ENCODE results near the gene ZMIZ1.

The ZMIZ1 gene

DNA sequence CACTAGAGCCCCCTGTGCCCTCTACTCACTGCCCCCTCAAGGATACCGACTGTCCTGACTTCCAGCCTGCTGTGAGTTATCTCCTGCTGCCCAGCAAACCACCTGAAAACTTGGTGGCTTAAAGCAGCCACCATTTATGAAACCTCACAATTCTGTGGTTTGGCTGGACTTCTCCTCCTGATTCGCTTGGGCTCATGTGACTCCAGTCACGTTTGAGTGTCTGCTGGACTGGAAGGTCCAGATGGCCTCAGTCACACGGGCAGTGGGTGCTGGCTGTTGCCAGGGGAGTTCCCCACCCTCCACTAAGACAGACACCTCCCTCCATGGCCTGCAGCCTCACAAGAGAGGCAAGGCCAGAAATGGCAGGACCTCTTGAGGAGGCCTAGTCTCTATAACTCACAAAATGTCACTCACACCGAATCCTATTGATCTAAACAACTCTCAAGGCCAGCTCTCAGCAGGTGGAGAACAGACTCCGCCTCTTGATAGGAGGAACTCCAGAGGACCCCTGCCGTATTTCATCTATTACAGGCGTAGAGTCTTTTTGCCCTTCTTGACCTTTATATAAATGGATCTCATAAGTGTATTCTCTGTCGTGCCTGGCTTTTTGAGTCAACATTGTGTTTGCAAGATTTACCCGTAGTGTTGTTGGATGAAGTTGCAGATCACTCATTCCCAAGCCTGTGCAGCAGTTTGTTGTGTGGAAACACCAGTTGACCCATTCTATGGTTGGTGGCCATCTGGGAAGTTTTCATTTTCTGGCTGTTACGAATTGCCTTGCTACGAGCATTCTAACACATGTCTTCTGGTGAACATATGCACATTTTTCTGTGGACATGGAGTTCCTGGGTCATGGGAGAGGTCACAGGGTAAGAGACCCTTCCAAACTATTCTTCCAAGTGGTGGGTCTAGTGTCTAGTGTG, 48.3 kb downstream of the ZMIZ1 start:
- no peak for DNase-seq (ENCODE audit: low spot score)

DNA sequence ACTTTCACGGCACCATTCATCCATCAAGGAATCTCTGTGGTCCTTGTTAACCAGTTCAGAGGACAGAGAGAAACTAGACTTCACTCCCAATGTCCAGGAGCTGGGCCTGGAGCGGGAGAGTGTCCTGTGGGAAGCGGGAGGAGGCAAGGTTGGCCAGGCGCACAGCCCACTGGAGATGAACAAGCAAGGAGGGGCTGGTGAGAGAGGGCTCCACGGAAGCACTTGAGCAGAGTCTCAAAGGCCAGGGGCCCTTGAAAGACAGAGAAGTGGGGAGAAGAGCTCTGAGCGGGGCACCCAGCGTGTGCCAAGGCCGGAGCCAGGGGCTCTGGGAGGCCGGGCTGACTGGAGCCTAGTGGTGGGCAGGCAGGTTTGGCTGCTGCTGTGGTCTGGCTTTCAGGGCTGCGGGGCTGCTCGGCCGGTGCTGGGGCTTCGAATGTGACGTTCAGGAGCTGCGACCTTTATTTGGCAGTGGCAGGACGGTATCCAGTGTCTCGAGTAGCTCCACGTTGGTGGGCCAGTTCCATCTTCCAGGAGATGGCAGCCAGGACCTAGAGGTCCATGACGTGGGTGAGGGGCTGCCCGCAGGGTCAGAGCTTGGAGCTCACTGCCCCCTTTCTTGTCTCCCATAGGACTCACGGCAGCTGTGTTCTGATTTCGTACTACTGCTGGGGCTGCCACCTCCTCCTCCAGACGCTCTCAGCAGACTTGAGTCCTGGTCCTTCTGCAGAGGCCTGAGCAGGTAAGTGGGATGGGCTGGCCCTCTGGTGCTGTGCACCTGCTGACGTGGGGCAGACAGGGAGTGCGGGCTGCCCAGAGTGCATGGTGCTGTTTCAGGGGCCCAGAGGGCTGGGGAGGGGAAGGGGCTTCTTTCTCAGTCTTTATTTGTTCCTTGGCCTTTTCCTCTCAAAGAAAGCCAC, 49.8 kb downstream of the ZMIZ1 start:
- DNase-seq (ENCODE audit: low spot score), result no peak

DNA sequence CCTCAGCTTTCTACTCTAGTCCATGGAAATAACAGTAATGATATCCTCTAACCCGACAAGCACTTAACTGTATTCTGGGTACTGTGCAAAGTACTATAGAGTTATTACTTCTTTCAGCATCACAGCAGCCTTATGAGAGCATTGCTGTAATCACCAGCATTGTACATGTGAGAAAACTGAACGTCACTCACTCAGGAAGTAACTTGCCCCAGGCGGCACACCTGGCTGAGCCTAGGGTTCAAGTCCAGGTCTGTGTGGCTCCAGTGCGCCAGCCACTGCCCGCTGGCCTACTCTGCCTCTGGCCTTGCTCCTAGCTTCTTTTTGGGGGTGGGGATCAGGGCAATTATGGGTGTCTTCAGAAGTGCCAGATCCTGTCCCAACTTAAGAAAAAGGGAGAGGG, 50.5 kb downstream of the ZMIZ1 start:
- no peak for DNase-seq (ENCODE audit: low spot score)

DNA sequence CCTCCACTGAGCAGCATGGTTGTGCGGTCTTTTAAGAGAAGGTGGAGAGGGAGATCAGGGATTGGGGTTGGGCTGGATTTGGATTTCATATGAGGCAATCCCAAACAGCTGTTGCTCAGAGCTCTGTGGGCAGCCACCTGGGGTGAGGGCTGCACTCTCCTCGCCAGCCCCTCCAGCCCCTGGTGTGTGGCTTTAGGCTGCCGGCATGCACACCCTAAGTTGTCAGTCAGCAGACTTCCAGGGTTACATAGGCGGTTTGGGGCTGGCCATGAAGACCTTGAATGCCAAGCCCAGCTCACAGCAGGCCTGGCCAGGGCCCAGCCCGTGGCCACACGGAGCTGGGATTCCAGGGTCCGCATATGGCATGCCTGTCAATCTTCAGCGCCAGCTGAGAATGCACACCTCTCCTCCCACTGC, 54.8 kb downstream of the ZMIZ1 start:
- no peak for DNase-seq (ENCODE audit: low spot score)

DNA sequence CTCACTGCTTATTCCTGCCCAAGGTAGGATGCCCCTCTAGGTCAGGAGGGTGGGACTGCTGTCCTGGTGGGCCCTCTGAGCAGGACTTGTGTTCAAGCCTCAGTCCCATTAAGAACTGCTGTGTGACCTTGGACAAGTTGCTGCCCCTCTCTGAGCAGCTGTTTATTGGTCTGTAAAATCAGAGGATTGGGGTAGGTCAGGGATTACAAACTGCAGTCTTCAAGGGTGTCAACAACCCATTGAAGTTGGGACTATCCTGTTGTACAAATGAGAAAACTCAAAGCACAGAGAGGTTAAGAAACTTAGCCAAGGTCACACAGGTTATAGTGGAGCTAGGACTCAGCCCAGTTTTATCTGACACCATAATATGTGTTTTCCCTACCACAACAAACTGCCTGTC, 55.3 kb downstream of the ZMIZ1 start:
- DNase-seq (ENCODE audit: low spot score), result no peak

DNA sequence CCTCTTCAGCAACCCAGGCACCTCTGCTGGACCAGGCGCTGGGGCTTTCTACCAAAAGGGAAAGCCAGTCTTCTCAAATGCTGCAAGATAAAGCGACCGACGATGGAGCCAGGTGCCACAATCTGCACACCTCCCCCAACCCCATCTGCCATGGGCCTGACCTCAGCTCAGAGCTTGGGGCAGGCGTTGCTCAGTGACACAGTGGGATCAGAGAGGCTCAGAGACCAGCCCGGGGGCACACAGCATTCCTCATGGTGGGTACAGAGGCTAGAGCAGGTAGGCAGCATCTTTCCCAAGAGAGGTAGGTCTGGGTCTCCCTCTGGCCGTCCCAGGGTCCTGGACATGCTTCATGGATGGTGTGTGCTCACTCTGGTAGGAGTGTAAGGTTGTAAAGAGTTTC, 56.3 kb downstream of the ZMIZ1 start:
- DNase-seq (ENCODE audit: low spot score), result no peak

DNA sequence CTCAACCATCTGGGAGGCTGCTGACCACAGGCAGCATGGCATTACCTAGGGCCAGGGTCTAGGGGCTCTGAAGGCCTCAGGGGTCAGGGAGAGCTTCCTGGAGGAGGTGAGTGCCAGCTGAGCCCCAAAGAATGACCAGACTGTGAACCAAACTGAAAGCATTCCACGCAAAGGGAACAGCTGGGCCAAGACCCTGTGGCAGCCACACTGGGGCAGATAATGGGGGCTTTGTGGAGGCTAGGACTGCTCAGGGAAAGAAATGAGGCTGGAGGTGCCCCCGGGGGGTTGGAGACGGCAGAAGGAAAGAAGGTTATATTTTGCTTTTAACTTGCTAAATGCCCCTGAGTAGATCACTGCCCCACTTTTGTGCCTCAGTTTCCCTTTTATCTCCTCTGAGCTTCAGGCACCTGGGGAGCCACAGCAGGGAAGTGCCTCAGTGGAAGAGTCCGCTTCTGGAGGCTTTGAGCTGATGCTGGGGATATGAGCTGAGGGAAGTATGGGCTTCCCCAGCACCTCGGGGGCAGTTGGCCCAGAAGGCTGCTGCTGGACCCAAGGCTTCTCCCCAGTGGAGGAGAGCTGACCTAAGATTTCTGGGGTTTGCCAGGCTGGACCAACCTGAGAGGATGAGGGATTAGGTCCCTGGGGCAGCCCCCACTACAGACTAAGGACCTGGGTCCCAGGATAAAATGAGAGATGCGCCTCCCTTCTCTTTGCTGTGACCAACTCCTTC, 57.8 kb downstream of the ZMIZ1 start:
- no peak for DNase-seq (ENCODE audit: low spot score)

DNA sequence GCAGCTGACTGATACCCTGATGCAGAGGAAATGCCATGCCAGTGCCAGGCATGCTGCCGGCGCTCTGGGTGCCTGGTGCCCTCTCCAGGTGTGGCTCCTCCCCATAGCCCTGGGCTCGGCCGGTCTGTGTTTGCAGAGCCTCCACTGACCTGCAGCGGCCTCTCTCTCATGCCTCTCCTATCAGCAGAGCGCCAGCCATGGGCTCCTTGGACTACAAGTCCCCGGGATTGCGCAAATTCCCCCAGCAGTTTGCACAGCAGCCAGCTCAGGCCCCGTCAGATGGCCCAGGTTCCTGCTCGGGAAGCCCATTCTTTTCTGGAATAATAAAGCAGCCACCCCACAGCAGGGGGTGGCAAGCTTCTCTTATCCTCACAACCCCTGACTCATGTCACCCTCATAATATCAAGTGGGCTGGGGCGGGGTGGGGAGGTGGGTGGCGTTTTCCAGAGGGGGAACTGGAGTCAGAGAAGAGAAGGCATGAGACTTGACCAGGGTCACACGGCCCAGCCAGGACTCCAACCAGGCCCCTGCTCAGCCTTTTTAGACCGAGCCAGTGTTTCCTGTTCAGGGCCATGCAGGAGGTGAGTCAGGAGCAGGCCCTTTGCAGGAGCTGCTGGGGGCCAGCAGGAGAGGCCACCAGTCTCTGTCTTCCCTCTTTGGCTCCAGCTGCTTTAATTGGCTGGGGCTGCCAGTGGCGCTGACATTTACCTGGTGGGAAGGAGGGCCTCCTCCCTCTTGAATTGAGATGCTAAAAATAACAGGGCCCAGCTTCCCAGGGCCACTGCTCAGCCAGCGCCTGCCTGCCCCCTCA, 58.6 kb downstream of the ZMIZ1 start:
- peak; percentile 56 for DNase-seq (ENCODE audit: low spot score)

DNA sequence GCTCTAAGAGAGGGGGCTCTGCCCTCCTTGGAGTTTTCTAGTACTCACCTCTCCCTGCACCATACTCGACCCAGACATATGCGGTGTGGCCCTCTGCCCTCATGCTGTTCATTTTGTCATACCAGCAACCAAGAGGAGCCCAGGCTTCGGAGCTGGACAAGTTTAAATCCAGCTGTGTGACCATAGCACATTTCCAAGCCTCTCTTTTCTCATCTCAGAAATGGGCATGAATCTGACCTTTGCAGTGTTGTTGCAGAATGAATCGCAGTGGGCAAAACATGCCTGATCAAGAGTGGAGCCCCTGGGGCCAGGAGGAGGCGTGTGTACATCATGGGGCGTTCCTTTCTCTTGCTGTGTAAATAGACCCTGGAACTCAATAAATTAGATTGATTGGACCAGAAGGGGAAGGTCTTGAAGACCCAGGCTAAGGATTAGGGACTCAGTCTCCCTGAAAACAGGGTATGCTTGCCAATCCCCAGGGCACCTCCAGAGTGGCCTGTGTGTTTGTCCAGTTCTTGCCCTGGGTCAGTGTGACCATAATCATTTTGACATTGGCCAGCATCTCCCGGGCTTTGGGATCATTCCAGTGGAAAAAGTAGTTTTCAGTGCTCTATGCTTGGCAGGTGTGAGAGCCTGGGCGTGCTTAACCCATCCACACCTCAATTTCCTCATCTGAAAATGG, 59.6 kb downstream of the ZMIZ1 start:
- no peak for DNase-seq (ENCODE audit: low spot score)

DNA sequence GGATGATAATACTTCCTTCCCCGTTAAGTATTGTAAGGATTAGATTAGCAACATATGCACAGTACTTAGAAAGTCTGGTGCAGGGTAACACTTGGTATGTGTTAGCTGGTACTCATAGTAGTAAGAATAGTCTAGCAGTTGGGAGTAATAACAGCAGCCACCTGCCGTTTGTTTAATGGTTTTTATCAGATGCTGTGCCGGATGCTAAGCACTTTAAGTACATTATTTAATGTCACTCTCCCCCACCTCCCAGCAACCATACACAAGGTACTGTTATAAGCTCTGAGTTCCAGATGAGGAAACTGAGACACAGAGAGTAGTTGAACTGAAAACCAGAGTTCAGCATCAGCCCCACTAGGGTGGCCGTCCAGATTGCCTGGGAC, 60.1 kb downstream of the ZMIZ1 start:
- no peak for DNase-seq (ENCODE audit: low spot score)

DNA sequence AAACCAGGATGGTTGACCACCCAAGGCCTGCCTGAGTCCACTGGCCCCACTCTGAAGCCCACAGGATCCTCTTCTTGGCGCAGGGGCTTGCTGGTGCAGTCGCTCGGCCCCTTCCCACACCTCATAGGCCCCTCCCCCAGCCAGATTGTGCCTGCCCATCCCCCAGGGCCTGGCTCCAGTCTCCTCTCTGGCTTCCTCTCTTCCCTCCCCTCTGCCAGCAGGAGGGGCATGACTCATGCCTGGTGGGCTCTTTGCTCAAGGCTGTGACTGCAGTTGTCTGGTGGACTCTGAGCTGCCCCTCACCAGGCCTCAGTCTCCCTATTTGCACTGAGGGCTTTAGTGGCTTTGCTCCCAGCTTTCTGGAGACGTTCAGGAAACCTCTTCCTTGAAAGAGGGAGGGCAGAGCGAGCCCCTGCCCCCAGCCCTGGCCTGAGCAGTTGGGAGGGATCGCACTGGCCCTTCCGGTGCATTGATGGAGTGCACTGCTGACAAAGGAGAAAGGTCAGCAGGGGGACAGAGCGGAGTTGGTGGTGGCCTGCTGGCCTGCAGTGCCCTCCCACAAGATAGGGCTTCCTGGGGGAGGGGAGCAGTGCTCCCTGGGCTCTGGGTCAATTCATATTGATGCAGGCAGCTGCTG, 60.7 kb downstream of the ZMIZ1 start:
- no peak for DNase-seq (ENCODE audit: low spot score)

DNA sequence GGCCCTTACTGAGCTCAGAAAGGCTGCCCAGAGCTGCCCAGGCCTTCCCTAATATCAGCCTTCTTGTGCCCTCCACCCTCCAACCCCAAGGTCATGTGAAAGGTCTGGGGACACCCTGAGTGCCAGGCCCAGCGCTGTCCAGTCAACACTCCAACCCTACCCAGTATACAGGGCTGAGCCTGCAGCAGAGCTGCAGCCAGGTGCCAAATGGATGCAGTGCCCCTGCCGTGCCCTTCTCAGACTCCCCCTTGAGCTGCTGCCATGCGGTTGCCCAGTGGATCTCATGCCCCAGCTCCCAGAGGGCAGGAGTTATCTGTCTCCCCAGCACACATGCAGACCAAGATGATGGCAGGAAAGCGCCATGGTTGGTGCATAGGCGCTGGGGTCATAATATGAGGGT, 61.5 kb downstream of the ZMIZ1 start:
- DNase-seq (ENCODE audit: low spot score), result no peak

DNA sequence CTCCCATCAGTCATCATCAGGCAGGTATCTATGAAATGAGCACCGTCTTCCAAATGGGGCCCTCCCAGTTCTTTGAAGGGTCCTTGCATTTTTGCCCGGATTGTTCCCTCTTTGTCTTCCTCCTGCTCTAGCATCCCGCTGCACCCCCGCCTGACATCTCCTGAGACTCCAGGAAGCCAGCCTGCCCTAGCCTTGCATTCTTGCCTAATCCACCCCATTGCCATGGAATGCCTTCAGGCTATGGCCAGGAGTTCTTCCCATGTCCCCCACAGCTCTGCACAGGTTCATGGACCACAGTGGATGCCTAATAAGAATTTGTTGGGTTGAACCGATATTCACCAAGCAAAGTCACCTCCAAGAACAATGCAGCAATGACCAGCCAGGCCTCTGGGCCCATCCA, 62.1 kb downstream of the ZMIZ1 start:
- no peak for DNase-seq (ENCODE audit: low spot score)

DNA sequence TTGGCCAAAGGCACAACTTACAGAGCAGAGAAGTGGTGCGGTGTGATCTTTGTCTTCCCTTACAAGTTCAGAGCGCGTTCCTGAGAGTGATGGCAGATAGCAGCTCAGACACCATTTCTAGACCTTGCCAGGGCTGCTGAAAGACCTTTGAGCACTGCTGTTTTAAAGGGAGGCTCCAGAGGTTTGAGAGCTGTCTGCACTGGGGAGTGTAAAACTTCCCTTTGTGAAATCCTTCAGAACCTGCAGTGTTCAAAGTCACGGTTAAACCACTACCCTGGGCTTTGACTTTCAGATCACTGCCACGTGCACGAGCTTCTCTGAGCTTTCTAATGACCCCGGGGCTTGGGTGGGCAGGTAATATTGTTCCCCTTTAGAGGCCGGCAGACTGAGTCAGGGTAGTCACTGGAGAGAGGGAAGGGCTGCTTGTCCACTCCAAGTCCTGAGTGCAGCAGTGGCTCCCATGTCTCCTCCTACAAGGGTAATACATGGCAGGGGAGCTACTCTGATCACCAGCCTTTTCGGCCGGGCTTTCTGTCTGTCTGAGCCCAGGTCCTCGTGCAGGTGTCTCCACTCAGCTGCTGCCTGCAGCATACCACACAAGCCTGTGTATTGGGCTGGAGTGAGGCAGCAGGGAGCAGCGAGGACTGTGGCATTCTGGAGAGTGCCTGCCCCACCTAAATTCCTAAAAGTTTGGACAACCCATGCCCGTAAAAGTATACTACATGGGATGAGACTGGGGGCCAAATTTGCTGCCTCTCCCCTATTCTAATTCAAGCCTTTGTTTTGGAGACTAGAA, 63.3 kb downstream of the ZMIZ1 start:
- no peak for DNase-seq (ENCODE audit: low spot score)

DNA sequence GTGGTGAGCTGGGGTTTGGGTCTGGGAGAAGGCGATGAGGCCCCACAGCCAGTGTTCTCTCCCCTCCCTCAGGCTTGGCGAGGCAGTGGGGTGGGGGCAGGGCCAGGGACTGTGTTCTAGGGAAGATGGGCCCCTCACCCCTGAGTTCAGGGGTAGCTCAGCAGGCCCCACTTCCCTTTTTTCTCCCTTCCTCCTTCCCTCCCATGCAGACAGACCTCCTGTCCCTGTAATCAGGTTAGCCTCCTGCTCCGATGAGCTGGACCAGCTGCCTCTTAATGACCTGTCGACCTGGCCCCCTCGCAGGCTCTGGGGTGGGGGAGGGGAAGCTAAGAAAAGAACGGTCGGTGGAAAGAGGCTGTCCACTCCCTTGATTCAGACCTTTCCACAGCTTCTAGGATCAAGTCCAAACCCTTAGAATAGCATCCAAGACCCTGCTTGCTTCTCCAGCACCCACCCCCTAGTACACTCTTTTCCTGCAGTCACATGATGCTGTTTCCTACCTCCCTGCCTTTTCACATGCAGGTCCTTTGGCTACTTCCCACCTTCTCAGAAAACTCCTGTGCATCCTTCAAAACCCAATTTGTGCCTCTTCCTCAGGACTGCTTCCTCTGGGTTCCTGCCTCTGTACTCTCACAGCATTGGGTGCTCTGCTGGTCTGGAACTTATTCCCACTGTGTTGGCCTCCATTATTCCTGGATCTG, 64.1 kb downstream of the ZMIZ1 start:
- DNase-seq (ENCODE audit: low spot score), result no peak

DNA sequence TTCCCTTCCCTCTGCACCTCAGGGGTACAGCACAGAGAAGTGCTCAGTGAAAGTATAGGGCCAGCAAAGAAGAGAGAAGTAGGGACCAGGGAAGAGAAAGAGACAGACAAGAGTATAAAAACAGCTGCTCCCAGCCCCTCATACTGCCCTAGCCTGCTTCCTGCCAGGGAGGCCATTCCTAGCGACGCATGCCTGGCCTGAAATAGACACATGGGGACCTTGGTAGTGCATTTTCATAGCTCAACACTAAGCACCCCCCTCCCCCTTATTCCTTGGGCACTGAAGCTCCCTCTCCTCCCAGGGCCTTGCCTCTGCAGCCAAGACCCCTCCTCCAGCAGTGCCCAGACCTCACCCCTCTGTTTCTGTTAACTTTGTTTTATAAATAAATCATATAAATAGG, 64.7 kb downstream of the ZMIZ1 start:
- no peak for DNase-seq (ENCODE audit: low spot score)

DNA sequence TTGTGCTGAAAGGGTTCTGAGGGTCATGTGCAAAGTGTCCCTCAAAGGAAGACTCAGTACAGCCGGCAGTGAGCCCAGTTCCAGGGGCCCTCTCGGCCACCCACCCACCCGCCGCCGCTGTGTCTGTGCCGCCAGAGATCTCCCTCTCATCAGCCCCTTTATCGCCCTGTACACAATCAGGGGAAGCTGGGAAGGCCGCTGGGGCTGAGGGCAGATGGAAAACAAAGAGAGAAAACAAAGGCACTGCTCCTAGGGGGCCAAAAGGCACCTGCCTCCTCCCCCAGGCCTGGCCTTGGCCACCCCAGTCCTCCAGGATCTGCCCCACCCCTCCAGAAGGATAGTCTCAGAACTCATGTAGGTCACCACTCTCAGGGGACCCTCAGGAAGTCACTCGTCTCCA, 67.0 kb downstream of the ZMIZ1 start:
- no peak for DNase-seq (ENCODE audit: low spot score)

DNA sequence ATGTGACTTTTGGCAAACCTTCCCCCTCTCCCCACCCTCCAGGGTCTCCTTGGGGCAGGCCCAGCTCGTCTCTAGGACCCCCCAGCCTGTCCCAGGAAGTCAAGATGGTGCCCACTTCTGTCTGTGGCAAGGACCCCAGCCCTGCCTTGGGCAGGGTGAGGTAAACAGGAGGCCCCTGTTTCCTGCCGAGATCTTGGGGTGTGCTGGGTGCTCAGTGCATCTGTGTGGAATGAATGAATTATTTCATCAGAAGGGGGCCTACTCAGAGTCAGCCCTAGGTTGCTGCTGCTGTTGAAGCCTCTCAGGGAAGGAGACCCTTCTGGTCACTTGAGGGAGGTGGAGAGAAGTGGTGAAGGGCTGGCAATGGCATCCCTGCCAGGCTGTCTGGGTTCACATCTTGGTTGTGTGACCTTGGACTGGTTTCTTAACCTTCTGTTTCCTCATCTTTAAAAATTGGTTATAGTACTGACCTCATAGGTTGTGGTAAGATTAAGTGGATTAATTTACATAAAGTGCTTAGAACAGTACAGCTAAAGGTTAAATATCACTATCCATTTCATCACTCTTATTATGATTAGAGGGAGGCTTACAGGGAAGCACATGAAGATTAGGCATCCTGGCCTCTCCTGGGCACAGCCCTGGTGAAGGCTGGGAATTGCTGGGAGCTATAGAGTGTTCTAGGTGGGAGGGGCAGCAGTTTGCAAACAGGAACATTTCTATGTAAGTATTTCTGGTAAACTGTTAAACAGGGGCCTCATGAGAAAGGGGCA, 67.7 kb downstream of the ZMIZ1 start:
- DNase-seq (ENCODE audit: low spot score), result no peak

All from kidney capillary endothelial cell (primary cell).